K562 (cell line): ENCODE results near the gene ZNF668. TPM values are rescaled to one million over a fixed set of nuclear protein-coding genes. Genes with fewer than 3 reads are reported as not detected.

Experiments
- ATAC-seq: fragments of 200-7000 bp; cut with Tn5 transposase; 3 replicates; pipeline ENCODE4 v1.9.1; 2020; ENCODE audit warnings: moderate library complexity
- BruUV-seq: library from RNA; stranded (reverse); fragments of 400-500 nt; replicated peaks from 2 replicates; lab custom pipeline; 2021; lab: Mats Ljungman, UMichigan
- CTCF ChIA-PET: fragments of 300-600 bp; formaldehyde crosslinking; extraction: SDS; loops from one replicate; lab custom pipeline; 2021; ENCODE audit warnings: low intra/inter-chr PET ratio; lab: Yijun Ruan, JAX
- POLR2A ChIA-PET: fragments of 300-600, 350-650 bp; sonication (Branson Sonifier 250); formaldehyde crosslinking; extraction: SDS; loops from one replicate; lab custom pipeline; 2021; ENCODE audit warnings: antibody characterized with exemption, inconsistent platforms; lab: Yijun Ruan, JAX
- DNase-seq, 4 experiments: peaks; one replicate each; pipeline versions ENCODE4 v3.0.0 to v3.0.0-alpha.2; 2011 to 2018; ENCODE audit warnings: low spot score in 3 of 4, mixed read lengths in 3 of 4; ENCODE audit errors: extremely low read depth in 1 of 4
- FAIRE-seq: peaks from 2 replicates; lab custom pipeline; 2011; peaks lifted over from hg19 to GRCh38; lab: Jason Lieb, UNC
- H2AFZ ChIP-seq: 2 replicates; pipeline ENCODE4 v1.6.0; 2011; ENCODE audit warnings: low read depth, low read length, control low read depth, inconsistent platforms
- H3K27ac ChIP-seq: fragments of 200-600 bp; 3 replicates; pipeline ENCODE4 v1.8.0; 2011; ENCODE audit warnings: low read depth, mild to moderate bottlenecking, control low read depth, inconsistent platforms, low read length, moderate library complexity, mixed read lengths; ENCODE audit errors: extremely low read depth
- H3K27me3 ChIP-seq, 2 experiments: fragments of 300-600 bp in 1 of 2; 2 replicates in 1 of 2; 3 replicates in 1 of 2; pipeline versions ENCODE4 v1.6.0 to v1.8.0; 2011; ENCODE audit warnings: inconsistent platforms in 2 of 2, low read length in 2 of 2, mild to moderate bottlenecking in 1 of 2, mixed read lengths in 1 of 2, moderate library complexity in 1 of 2; ENCODE audit not compliant: control insufficient read depth in 2 of 2, insufficient read depth in 2 of 2
- H3K36me3 ChIP-seq: fragments of 300-600 bp; 3 replicates; pipeline ENCODE4 v1.8.0; 2011; ENCODE audit warnings: mild to moderate bottlenecking, low read length, inconsistent platforms; ENCODE audit not compliant: control insufficient read depth, insufficient read depth
- H3K4me1 ChIP-seq, 2 experiments: fragments of 200-600 bp in 1 of 2; replicated peaks in 1 of 2; 2 replicates in 1 of 2; 3 replicates in 1 of 2; pipeline versions ENCODE4 v1.5.1 to v1.8.0; 2011; ENCODE audit warnings: inconsistent platforms in 2 of 2, low read length in 2 of 2, mild to moderate bottlenecking in 1 of 2, mixed read lengths in 1 of 2, moderate library complexity in 1 of 2; ENCODE audit not compliant: control insufficient read depth in 2 of 2, insufficient read depth in 2 of 2
- H3K4me2 ChIP-seq: 2 replicates; pipeline ENCODE4 v1.6.1; 2011; ENCODE audit warnings: low read length, control low read depth, inconsistent platforms, mixed read lengths; ENCODE audit not compliant: insufficient read depth
- H3K4me3 ChIP-seq: fragments of 200-600 bp; sonication (generic), shearing (Covaris generic); 2 replicates; pipeline ENCODE4 v1.5.1; 2016; ENCODE audit warnings: control low read depth, inconsistent platforms
- H3K79me2 ChIP-seq: fragments of 200-600 bp; 3 replicates; pipeline ENCODE4 v1.8.0; 2011; ENCODE audit warnings: low read length, inconsistent platforms; ENCODE audit not compliant: control insufficient read depth, insufficient read depth
- H3K9ac ChIP-seq, 2 experiments: 2 replicates each; pipeline versions ENCODE4 v1.6.0 to v1.6.1; 2011; ENCODE audit warnings: low read depth in 2 of 2, low read length in 2 of 2, control low read depth in 1 of 2, inconsistent platforms in 1 of 2, mild to moderate bottlenecking in 1 of 2, mixed read lengths in 1 of 2; ENCODE audit not compliant: insufficient read depth in 1 of 2
- H3K9me1 ChIP-seq: one replicate; pipeline ENCODE4 v1.6.0; 2011; ENCODE audit warnings: inconsistent platforms, mild to moderate bottlenecking, low read length, moderate library complexity; ENCODE audit not compliant: control insufficient read depth, insufficient read depth
- H3K9me3 ChIP-seq: replicated peaks from 2 replicates; pipeline ENCODE4 v1.5.1; 2011; ENCODE audit warnings: low read depth, low read length, inconsistent platforms; ENCODE audit not compliant: control insufficient read depth, insufficient read depth
- H4K20me1 ChIP-seq: replicated peaks from 2 replicates; pipeline ENCODE4 v1.6.1; 2011; ENCODE audit warnings: low read length, inconsistent platforms, mixed read lengths; ENCODE audit not compliant: control insufficient read depth, insufficient read depth
- ATF1 ChIP-seq, 2 experiments: fragments of 450-650 bp in 1 of 2; IDR thresholded peaks; 2 replicates each; pipeline ENCODE4 v1.6.1; 2016; ENCODE audit warnings: missing compliant biosample characterization in 1 of 2, missing genetic modification characterization in 1 of 2
- ATF3 ChIP-seq, 2 experiments: fragments of 450-650 bp in 1 of 2; sonication (generic) in 1 of 2; formaldehyde crosslinking in 1 of 2; IDR thresholded peaks in 1 of 2; conservative IDR thresholded peaks in 1 of 2; 2 replicates each; pipeline versions ENCODE4 v1.6.1 to v1.8.1; 2016 to 2023; ENCODE audit warnings: mild to moderate bottlenecking in 2 of 2, moderate library complexity in 2 of 2, inconsistent platforms in 1 of 2, missing genetic modification reagents in 1 of 2
- ATF7 ChIP-seq: fragments of 450-650 bp; IDR thresholded peaks from 2 replicates; pipeline ENCODE4 v1.7.1; 2014; ENCODE audit warnings: mild to moderate bottlenecking, moderate library complexity
- HIVEP1 ChIP-seq: fragments of 250-450 bp; sonication (Bioruptor Pico); IDR thresholded peaks from 2 replicates; pipeline ENCODE4 v1.4.0; 2020; ENCODE audit warnings: mild to moderate bottlenecking
- HMG20B ChIP-seq: fragments of 250-450 bp; sonication (Bioruptor Pico); IDR thresholded peaks from 2 replicates; pipeline ENCODE4 v1.5.0; 2021; ENCODE audit warnings: mild to moderate bottlenecking
- JUND ChIP-seq, 2 experiments: IDR thresholded peaks; 2 replicates in 1 of 2; 3 replicates in 1 of 2; pipeline ENCODE4 v1.6.1; 2011; ENCODE audit warnings: borderline replicate concordance in 2 of 2, low read depth in 2 of 2, low read length in 2 of 2, improper control_type of control experiment in 1 of 2, missing biosample characterization in 1 of 2, missing genetic modification characterization in 1 of 2, missing genetic modification reagents in 1 of 2
- MLX ChIP-seq, 2 experiments: fragments of 450-650 bp in 1 of 2; sonication (generic) in 1 of 2; formaldehyde crosslinking; conservative IDR thresholded peaks; 2 replicates each; pipeline versions ENCODE4 v1.4.0 to v1.8.1; 2020 to 2022; ENCODE audit warnings: mild to moderate bottlenecking in 1 of 2, missing genetic modification reagents in 1 of 2
- PHB ChIP-seq: fragments of 250-450 bp; sonication (Bioruptor Pico); IDR thresholded peaks from 2 replicates; pipeline ENCODE4 v1.5.0; 2021
- POLR2H ChIP-seq: IDR thresholded peaks from 2 replicates; pipeline ENCODE4 v1.6.1; 2016; ENCODE audit warnings: missing genetic modification characterization, low read depth, mild to moderate bottlenecking, control low read depth, missing compliant biosample characterization, moderate library complexity
- RFX1 ChIP-seq: fragments of 450-650 bp; IDR thresholded peaks from 2 replicates; pipeline ENCODE4 v1.6.1; 2016; ENCODE audit warnings: mild to moderate bottlenecking, moderate library complexity
- RFX7 ChIP-seq: fragments of 250-450 bp; sonication (Bioruptor Pico); IDR thresholded peaks from 2 replicates; pipeline ENCODE4 v1.5.1; 2021; ENCODE audit warnings: mild to moderate bottlenecking
- SMAD3 ChIP-seq: fragments of 450-650 bp; formaldehyde crosslinking; conservative IDR thresholded peaks from 2 replicates; pipeline ENCODE4 v1.4.0; 2020; ENCODE audit warnings: mild to moderate bottlenecking
- SRSF7 ChIP-seq: fragments of 200-400 bp; formaldehyde crosslinking; optimal IDR thresholded peaks from 2 replicates; pipeline ENCODE3; 2017; ENCODE audit warnings: mild to moderate bottlenecking, low read depth, low read length
- U2AF1 ChIP-seq: fragments of 200-400 bp; formaldehyde crosslinking; optimal IDR thresholded peaks from 2 replicates; pipeline ENCODE3; 2017; ENCODE audit warnings: mild to moderate bottlenecking, low read depth, low read length, moderate library complexity
- XRCC4 ChIP-seq: IDR thresholded peaks from one replicate; pipeline ENCODE4 v1.6.1; 2011; ENCODE audit not compliant: insufficient read depth, insufficient read length; ENCODE audit errors: extremely low read depth
- ZBTB1 ChIP-seq: sonication (generic); formaldehyde crosslinking; IDR thresholded peaks from 2 replicates; pipeline ENCODE4 v1.8.1; 2023; ENCODE audit warnings: missing genetic modification reagents, low read depth, mild to moderate bottlenecking, borderline replicate concordance
- ZNF253 ChIP-seq: fragments of 250-450 bp; sonication (Bioruptor Pico); conservative IDR thresholded peaks from 2 replicates; pipeline ENCODE4 v1.6.1; 2021; ENCODE audit warnings: mild to moderate bottlenecking
- ZNF655 ChIP-seq: fragments of 250-450 bp; sonication (Bioruptor Pico); IDR thresholded peaks from 2 replicates; pipeline ENCODE4 v1.5.0; 2021
- WGBS: fragments of 100-300 bp; shearing (Covaris generic); methylation state at CpG from one replicate; pipeline ENCODE4 v1.1.6; 2016; ENCODE audit warnings: low coverage, mixed read lengths; ENCODE audit not compliant: insufficient coverage; ENCODE audit errors: missing lambda C conversion rate; 5-methylcytosine and 5-hydroxymethylcytosine counted together
- in situ Hi-C: fragments of 300-500 bp; cut with MboI; formaldehyde crosslinking; loops from 4 replicates; pipeline ENCODE4 v1.15.0; 2018; ENCODE audit warnings: inconsistent platforms, mixed read lengths
- intact Hi-C: fragments of 100-400 bp; cut with micrococcal nuclease; formaldehyde crosslinking; loops from 2 replicates; pipeline ENCODE4 v1.14.2; 2022
- polyA plus RNA-seq, 8 experiments: library from polyadenylated mRNA; depleted of rRNA in 4 of 8; stranded (reverse) in 5 of 8; unstranded in 3 of 8; fragments of >200 nt; fragmentation: Nextera tagmentation in 2 of 8; fragmentation: Illumina TruSeq in 1 of 8; extraction: Ambion mirVana in 2 of 8; extraction: Trizol in 1 of 8; gene quantifications; 2 replicates each; pipeline versions ENCODE4 v1.2.1 to v1.2.3, GENCODE V29; 2011 to 2014; ENCODE audit warnings: inconsistent platforms in 1 of 8, missing spikeins in 1 of 8
- total RNA-seq, 7 experiments: library from RNA; depleted of rRNA in 6 of 7; stranded (reverse); fragments of >200 nt in 6 of 7; fragmentation: Illumina TruSeq in 2 of 7; extraction: Trizol in 2 of 7; gene quantifications; 2 replicates each; pipeline versions ENCODE4 v1.2.1 to v1.2.3, GENCODE V29; 2011 to 2021; ENCODE audit warnings: low replicate concordance in 1 of 7

Gene ZNF668
- total and polyA plus RNA-seq, 9 of the 15 experiments (the other 6 are each of a cell fraction or from before 2014, with no cell fraction given): 0.04 to 15.3 (median 3.8) TPM; not detected in 1

GRCh38 chr16:31071861-31072260, 2.2 kb downstream of the ZNF668 start:
- Histone ChIP-seq H3K36me3 (peaks cover 13% of the 10 kb centered on the region; the same call in 2 of the 3 replicates), H3K9me1 (no peaks in the 10 kb centered on the region), H2AFZ (peak overlapping the region; percentile 95; the same call in 1 of the 2 replicates), H3K9ac (peak overlapping the region; percentile 86 to 94; a peak in 3 of 4 replicates), H3K4me2 (peak overlapping the region; percentile 97), H3K79me2 (peaks cover 70% of the 10 kb centered on the region), H3K4me3 (peak overlapping the region; percentile 79), H3K9me3 (no peaks in the 10 kb centered on the region), H3K4me1 (peaks cover 11 to 15% of the 10 kb centered on the region in 2 experiments; a peak in 4 of 5 replicates), H3K27me3 (no peaks in the 10 kb centered on the region), H3K27ac (peak overlapping the region; percentile 88), H4K20me1 (no peaks in the 10 kb centered on the region; the same call in 1 of the 2 replicates)
- ATAC-seq (no peak), FAIRE-seq (no peak), DNase-seq (peak in 2 of 4 experiments; percentile 31 to 35)
- ChIA-PET POLR2A (interaction anchor here (0.6 to 3.0 kb wide), 3 partner anchors 10 to 108 kb away, joined by 3 to 21 read pairs (median 11); partner anchors contain the start of gene FUS), CTCF (no interaction called here)
- no TSS peak for BruUV-seq
- in situ Hi-C loops (no loop called here), intact Hi-C loops (loop anchor here (1.0 to 5.0 kb wide), 2 partner anchors 39 to 80 kb away; partner anchors contain the start of gene STX4)
- 12% methylated on average over 4 of the region's 4 CpGs for WGBS
- TF ChIP-seq XRCC4: no peak
- TF ChIP-seq POLR2H (tag): no peak
- no peak for TF ChIP-seq ZNF253 (CRISPR knock-in tag)
- no peak for TF ChIP-seq RFX7 (CRISPR knock-in tag)
- TF ChIP-seq ZBTB1 (CRISPR knock-in tag): 0 out of 2 replicates have a peak, but pooled peaks have one; percentile 33
- no peak for TF ChIP-seq U2AF1
- TF ChIP-seq PHB (CRISPR knock-in tag): no peak
- no peak for TF ChIP-seq ZNF655 (CRISPR knock-in tag)
- TF ChIP-seq JUND (IDR thresholded peaks at IDR 0.05; ENCODE audit: borderline replicate concordance, low read depth, low read length): peak; percentile 42; the same call in 1 of the 2 replicates
- TF ChIP-seq JUND (tag; IDR thresholded peaks at IDR 0.05; ENCODE audit: borderline replicate concordance, low read depth, low read length): peak; percentile 14; the same call in 1 of the 3 replicates
- no peak for TF ChIP-seq RFX1
- TF ChIP-seq ATF1 (CRISPR knock-in tag; IDR thresholded peaks at IDR 0.05): no peak
- TF ChIP-seq ATF1 (tag; IDR thresholded peaks at IDR 0.05): peak; percentile 4; the same call in 1 of the 2 replicates
- no peak for TF ChIP-seq HIVEP1 (CRISPR knock-in tag)
- peak; percentile 88 for TF ChIP-seq ATF3 (IDR thresholded peaks at IDR 0.05)
- TF ChIP-seq ATF3 (CRISPR knock-in tag; conservative IDR thresholded peaks at IDR 0.05): no peak
- TF ChIP-seq SRSF7: no peak
- TF ChIP-seq HMG20B (CRISPR knock-in tag): no peak
- TF ChIP-seq MLX (CRISPR knock-in tag; conservative IDR thresholded peaks at IDR 0.05): no peak
- TF ChIP-seq ATF7: peak; percentile 91
- TF ChIP-seq SMAD3 (CRISPR knock-in tag): no peak
